GM21515 (cell line): Measurements from ENCODE around the gene CES2.
"Not testable (repeated sequence)": the region's sequence is repeated elsewhere in the genome, so short reads cannot be mapped to it uniquely, and the experiment has no call there.

Experiments
- ATAC-seq: cut with Tn5 transposase; IDR thresholded peaks from one replicate; pipeline ENCODE4 v1.9.1; 2021; ENCODE audit not compliant: unreplicated experiment

CES2 gene

GRCh38 chr16:66976746-66977145 is 41.4 kb downstream of the CES2 start:
- no peak for ATAC-seq

DNA sequence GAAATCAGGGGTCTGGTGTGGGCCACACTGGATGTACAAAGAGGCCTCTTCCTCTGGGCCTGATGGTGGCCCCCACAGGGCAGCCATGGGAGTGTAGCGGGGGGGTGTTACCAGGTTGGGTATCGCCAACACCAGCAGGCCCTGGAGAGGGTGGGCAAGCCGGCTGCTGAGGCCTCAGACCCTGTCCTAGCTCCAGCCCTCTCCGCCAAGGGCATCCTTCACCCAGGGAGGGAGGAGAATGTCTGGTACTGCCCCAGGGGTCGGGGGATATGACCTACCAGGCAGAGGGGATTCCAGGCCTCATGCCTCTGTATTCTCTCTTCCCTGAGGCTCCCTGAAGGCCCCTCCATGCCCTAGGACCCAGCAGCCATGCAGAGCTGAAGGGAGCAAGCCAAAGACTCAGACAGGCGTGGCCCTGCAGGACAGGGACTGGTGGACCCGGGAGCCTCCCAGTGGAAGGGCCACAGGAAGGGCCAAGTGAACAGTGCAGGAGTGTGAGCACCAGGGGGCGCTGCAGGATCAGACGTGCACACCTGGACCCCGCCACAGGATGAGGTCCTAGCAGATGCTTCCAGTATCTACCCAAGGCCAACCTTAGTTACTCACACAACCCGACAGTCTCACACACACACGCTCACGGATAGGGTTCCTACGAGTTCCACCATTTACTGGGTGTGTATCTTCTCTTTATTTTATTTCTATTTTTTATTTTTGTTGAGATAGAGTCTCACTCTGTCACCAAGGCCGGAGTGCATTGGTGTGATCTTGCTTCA is 42.2 kb downstream of the CES2 start:
- no peak for ATAC-seq

- no peak for ATAC-seq
Measured at GRCh38 chr16:66979011-66979717, 43.8 kb downstream of the CES2 start.

DNA sequence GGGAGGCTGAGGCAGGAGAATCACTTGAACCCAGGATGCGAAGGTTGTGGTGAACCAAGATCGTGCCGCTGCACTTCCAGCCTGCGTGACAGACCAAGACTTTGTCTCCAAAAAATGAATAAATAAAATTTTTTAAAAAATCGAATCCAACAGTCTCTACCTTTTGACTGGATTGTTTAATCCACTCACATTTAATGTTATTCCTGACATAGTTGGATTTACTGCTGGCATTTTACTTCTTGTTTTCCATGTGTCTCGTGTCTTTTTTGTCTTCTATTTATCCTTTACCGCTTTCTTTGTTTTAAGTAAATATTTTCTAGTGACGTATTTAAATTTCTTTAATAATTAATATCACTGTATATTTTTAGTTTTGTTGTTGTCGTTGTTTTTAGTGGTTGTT is 47.7 kb downstream of the CES2 start:
- ATAC-seq = no peak

DNA sequence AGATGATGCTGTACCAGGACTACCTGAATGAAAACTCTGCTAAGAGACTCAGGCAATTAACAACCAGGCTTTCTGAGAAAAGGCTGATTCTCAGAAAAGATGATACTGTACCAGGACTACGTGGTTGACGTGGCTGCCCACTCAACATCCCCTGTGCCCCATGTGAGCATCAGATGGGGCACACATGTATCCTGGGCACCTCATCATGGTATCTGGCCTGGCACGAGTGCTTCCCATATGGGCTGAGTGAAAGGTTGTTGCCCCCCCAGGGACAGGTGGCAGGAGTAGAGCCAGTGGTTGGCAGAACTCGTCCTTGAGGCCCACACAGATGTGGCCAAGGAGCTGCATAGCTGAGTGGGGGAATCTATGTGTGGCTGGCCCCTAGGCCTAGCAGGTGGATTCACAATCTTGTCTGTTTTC is 49.6 kb downstream of the CES2 start:
- ATAC-seq = no peak

DNA sequence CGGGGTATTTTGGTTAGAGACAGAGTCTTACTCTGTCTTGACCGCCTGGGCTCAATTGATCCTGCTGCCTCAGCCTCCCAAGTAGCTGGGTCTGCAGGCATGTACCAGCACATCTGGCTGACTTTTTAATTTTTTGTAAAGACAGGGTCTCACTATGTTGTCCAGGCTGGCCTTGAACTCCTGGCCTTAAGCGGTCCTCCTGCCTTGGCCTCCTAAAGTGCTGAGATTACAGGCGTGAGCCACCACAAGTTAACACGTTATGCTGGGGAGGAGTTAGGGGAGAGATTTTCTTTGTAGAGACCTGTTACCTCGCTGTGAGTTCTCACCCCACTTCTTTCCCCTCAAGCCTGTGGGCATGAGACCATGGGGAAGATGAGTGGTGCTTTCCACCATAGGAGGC is 51.2 kb downstream of the CES2 start:
- no peak for ATAC-seq

DNA sequence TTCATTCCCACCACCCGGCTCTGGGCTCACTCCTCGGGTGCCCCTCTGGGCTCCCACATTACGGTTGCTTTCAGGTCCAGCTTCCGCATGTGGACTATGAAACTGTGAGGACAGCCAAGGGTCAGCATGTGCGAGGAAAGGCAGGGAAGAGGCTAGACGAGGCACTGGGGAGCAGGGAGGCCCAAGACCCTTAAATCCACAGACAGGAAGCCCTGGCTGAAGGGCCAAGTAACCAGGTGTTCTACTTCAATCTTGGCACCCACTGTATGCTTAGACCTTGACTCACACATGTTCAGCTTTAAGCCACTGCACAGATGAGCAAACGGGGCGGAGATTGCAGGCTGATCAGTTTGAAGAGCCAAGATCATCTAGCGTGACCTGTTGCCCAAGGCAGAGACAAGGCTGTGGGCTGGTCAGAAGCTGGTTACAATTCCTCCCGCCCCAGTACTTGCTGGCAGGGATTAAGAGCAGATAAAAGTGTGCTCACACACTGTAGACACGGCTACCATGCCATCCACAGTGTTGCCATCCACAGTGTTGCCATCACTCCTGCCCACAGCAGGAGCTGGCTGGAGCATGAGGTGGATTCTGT is 53.0 kb downstream of the CES2 start, which contains the start of gene CES4A:
Gene CES4A (plus strand): TSS at position 393 of the 592 bp plus-strand sequence. CDS start 184 bp downstream, at position 577.
- no peak for ATAC-seq

DNA sequence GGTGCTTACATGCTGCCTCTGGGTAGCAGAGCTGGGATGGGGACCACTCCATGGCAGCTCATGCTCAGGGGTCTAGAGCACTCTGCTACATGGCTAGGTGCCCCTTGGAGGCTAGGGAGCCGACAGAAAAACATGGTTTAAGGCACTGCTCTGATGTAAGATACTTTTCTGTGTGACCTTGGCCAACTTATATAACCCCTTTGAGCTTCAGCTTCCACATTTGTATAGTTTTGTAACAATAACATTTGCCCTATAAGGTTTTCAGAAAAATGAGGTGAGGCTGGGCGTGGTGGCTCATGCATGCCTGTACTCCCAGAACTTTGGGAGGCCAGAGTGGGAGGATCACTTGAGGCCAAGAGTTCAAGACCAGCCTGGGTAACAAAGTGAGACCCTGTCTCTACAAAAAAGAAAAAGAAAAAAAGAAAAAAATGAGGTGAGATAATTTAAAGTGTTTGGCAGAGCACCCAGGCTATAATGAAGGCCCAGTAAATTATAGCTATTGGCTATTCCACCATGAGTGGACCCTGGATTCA is 56.3 kb downstream of the CES2 start:
- no peak for ATAC-seq

- not testable (repeated sequence) for ATAC-seq
Measured at GRCh38 chr16:66993558-66993957, 58.2 kb downstream of the CES2 start.
